ENCODE measurements around the gene USP38. TPM values are rescaled to one million over a fixed set of nuclear protein-coding genes. Genes with fewer than 3 reads are reported as not detected.
"Not testable (repeated sequence)": the region's sequence is repeated elsewhere in the genome, so short reads cannot be mapped to it uniquely, and the experiment has no call there.

The USP38 gene
- 10 to 100 TPM; 26.6 to 30.9 TPM for total RNA-seq

GRCh38 chr4:143184503-143185252 lies at the start of gene USP38:
USP38 (plus strand) TSS chr4:143184917; CDS start chr4:143185451, 534 bp downstream.
- H3K4me3 Mint-ChIP-seq: peak within 1 kb of the TSS; percentile 86
- H3K27ac Mint-ChIP-seq: peak within 1 kb of the TSS; percentile 91
- CTCF ChIA-PET: no interaction called here
- H3K4me1 Mint-ChIP-seq: peaks cover 31% of the 10 kb centered on the region
- no peaks in the 10 kb centered on the region for H3K27me3 Mint-ChIP-seq
- H3K9me3 Mint-ChIP-seq (ENCODE audit: low read depth): peaks cover 2% of the 10 kb centered on the region
- peak; percentile 83 for ATAC-seq
- peaks cover 45% of the 10 kb centered on the region for H3K36me3 Mint-ChIP-seq
- peak; percentile 92 for DNase-seq

GRCh38 chr4:143135358-143135757 lies 49.4 kb upstream of the USP38 start:
- no peak for DNase-seq
- no peaks in the 10 kb centered on the region for H3K4me1 Mint-ChIP-seq
- ATAC-seq: no peak
- H3K9me3 Mint-ChIP-seq (ENCODE audit: low read depth): no peaks in the 10 kb centered on the region
- CTCF ChIA-PET: no interaction called here
- H3K36me3 Mint-ChIP-seq: no peaks in the 10 kb centered on the region
- no peak overlapping the region for H3K4me3 Mint-ChIP-seq
- peaks cover 4% of the 10 kb centered on the region for H3K27me3 Mint-ChIP-seq
- no peak overlapping the region for H3K27ac Mint-ChIP-seq

- CTCF ChIA-PET: no interaction called here
- ATAC-seq: no peak
- no peaks in the 10 kb centered on the region for H3K36me3 Mint-ChIP-seq
- H3K4me1 Mint-ChIP-seq: no peaks in the 10 kb centered on the region
- H3K27me3 Mint-ChIP-seq: peaks cover 4% of the 10 kb centered on the region
- H3K27ac Mint-ChIP-seq: no peak overlapping the region
- no peak overlapping the region for H3K4me3 Mint-ChIP-seq
- H3K9me3 Mint-ChIP-seq (ENCODE audit: low read depth): peaks cover 4% of the 10 kb centered on the region
- no peak for DNase-seq
Measured at GRCh38 chr4:143140696-143141095, 44.0 kb upstream of the USP38 start.

GRCh38 chr4:143148521-143148920 lies 36.2 kb upstream of the USP38 start:
- no peaks in the 10 kb centered on the region for H3K27me3 Mint-ChIP-seq
- H3K4me3 Mint-ChIP-seq: no peak overlapping the region
- no peak overlapping the region for H3K27ac Mint-ChIP-seq
- H3K4me1 Mint-ChIP-seq: no peaks in the 10 kb centered on the region
- ATAC-seq: no peak
- CTCF ChIA-PET: no interaction called here
- no peaks in the 10 kb centered on the region for H3K36me3 Mint-ChIP-seq
- peaks cover 8% of the 10 kb centered on the region for H3K9me3 Mint-ChIP-seq (ENCODE audit: low read depth)
- no peak for DNase-seq

- no peak overlapping the region for H3K27ac Mint-ChIP-seq
- no peak for ATAC-seq
- H3K9me3 Mint-ChIP-seq (ENCODE audit: low read depth): peaks cover 7% of the 10 kb centered on the region
Measured at GRCh38 chr4:143156853-143157252, 27.9 kb upstream of the USP38 start.

GRCh38 chr4:143163614-143164013 lies 21.1 kb upstream of the USP38 start:
- Mint-ChIP-seq H3K4me3 (no peak overlapping the region), H3K36me3 (peaks cover 3% of the 10 kb centered on the region), H3K27ac (no peak overlapping the region), H3K9me3 (ENCODE audit: low read depth) (peaks cover 2% of the 10 kb centered on the region), H3K4me1 (no peaks in the 10 kb centered on the region), H3K27me3 (no peaks in the 10 kb centered on the region)
- CTCF ChIA-PET: no interaction called here
- no peak for ATAC-seq
- no peak for DNase-seq

More at GRCh38 chr4:143156853-143157252, 27.9 kb upstream of the USP38 start:
- DNase-seq: no peak
- Mint-ChIP-seq H3K4me1 (no peaks in the 10 kb centered on the region), H3K36me3 (no peaks in the 10 kb centered on the region), H3K4me3 (no peak overlapping the region), H3K27me3 (no peaks in the 10 kb centered on the region)
- CTCF ChIA-PET: no interaction called here

GRCh38 chr4:143166722-143167121 lies 18.0 kb upstream of the USP38 start:
- DNase-seq; CTCF ChIA-PET; H3K27me3 Mint-ChIP-seq; ATAC-seq; H3K9me3 Mint-ChIP-seq (ENCODE audit: low read depth); H3K4me3 Mint-ChIP-seq; H3K4me1 Mint-ChIP-seq; H3K36me3 Mint-ChIP-seq; H3K27ac Mint-ChIP-seq: not testable (repeated sequence)

GRCh38 chr4:143178923-143179322 lies 5.8 kb upstream of the USP38 start:
- ATAC-seq: no peak
- peaks cover 13% of the 10 kb centered on the region for H3K4me1 Mint-ChIP-seq
- CTCF ChIA-PET: no interaction called here

GRCh38 chr4:143183513-143184216 lies 1.1 kb upstream of the USP38 start:
- Mint-ChIP-seq H3K27me3 (no peaks in the 10 kb centered on the region), H3K36me3 (peaks cover 36% of the 10 kb centered on the region), H3K4me1 (peaks cover 22% of the 10 kb centered on the region), H3K9me3 (ENCODE audit: low read depth) (peaks cover 4% of the 10 kb centered on the region), H3K4me3 (peak overlapping the region; percentile 86), H3K27ac (peak overlapping the region; percentile 91)
- CTCF ChIA-PET: no interaction called here
- DNase-seq: no peak
- ATAC-seq: no peak

More at GRCh38 chr4:143178923-143179322, 5.8 kb upstream of the USP38 start:
- no peak overlapping the region for H3K4me3 Mint-ChIP-seq
- DNase-seq: no peak
- H3K27me3 Mint-ChIP-seq: no peaks in the 10 kb centered on the region
- H3K36me3 Mint-ChIP-seq: peaks cover 24% of the 10 kb centered on the region
- H3K27ac Mint-ChIP-seq: no peak overlapping the region
- peaks cover 8% of the 10 kb centered on the region for H3K9me3 Mint-ChIP-seq (ENCODE audit: low read depth)

- DNase-seq (no peak), ATAC-seq (peak; percentile 24)
- Mint-ChIP-seq H3K9me3 (ENCODE audit: low read depth) (peaks cover 2% of the 10 kb centered on the region), H3K4me1 (peaks cover 26% of the 10 kb centered on the region), H3K36me3 (peaks cover 39% of the 10 kb centered on the region), H3K27me3 (no peaks in the 10 kb centered on the region), H3K4me3 (peak overlapping the region; percentile 86), H3K27ac (peak overlapping the region; percentile 91)
- CTCF ChIA-PET: no interaction called here
Measured at GRCh38 chr4:143184217-143184502, 557 bp upstream of the USP38 start.

GRCh38 chr4:143185253-143186107 lies 763 bp downstream of the USP38 start:
- Mint-ChIP-seq H3K36me3 (peaks cover 51% of the 10 kb centered on the region), H3K9me3 (ENCODE audit: low read depth) (peaks cover 2% of the 10 kb centered on the region), H3K4me3 (peak overlapping the region; percentile 86), H3K4me1 (peaks cover 39% of the 10 kb centered on the region), H3K27ac (peak overlapping the region; percentile 91), H3K27me3 (no peaks in the 10 kb centered on the region)
- ATAC-seq (peak; percentile 28), DNase-seq (peak; percentile 62)
- CTCF ChIA-PET: no interaction called here

- H3K4me1 Mint-ChIP-seq: peaks cover 45% of the 10 kb centered on the region
Measured at GRCh38 chr4:143186212-143186611, 1.5 kb downstream of the USP38 start.

GRCh38 chr4:143186649-143187048 lies 1.9 kb downstream of the USP38 start:
- DNase-seq (no peak), ATAC-seq (no peak)
- H3K9me3 Mint-ChIP-seq (ENCODE audit: low read depth): no peaks in the 10 kb centered on the region
- H3K4me3 Mint-ChIP-seq: peak overlapping the region; percentile 86
- CTCF ChIA-PET: no interaction called here
- peak overlapping the region; percentile 91 for H3K27ac Mint-ChIP-seq
- H3K27me3 Mint-ChIP-seq: no peaks in the 10 kb centered on the region
- peaks cover 45% of the 10 kb centered on the region for H3K4me1 Mint-ChIP-seq
- peaks cover 51% of the 10 kb centered on the region for H3K36me3 Mint-ChIP-seq

More at GRCh38 chr4:143186212-143186611, 1.5 kb downstream of the USP38 start:
- ATAC-seq (no peak), DNase-seq (no peak)
- H3K4me3 Mint-ChIP-seq: peak overlapping the region; percentile 86
- no peaks in the 10 kb centered on the region for H3K27me3 Mint-ChIP-seq
- H3K36me3 Mint-ChIP-seq: peaks cover 52% of the 10 kb centered on the region
- peak overlapping the region; percentile 91 for H3K27ac Mint-ChIP-seq
- CTCF ChIA-PET: no interaction called here
- no peaks in the 10 kb centered on the region for H3K9me3 Mint-ChIP-seq (ENCODE audit: low read depth)

Data from activated CD8-positive, alpha-beta memory T cell treated with anti-CD3 and anti-CD28 coated beads, Interleukin-2, amount 10 ng/mL, durations not matched to agents 7 days and 5 days (primary cell).